Panc1 (cell line): ENCODE results near the gene CRADD. TPM values are rescaled to one million over a fixed set of nuclear protein-coding genes. Genes with fewer than 3 reads are reported as not detected.

Experiments used
- ATAC-seq: fragments of 200-7000 bp; cut with Tn5 transposase; 2 replicates; pipeline ENCODE4 v1.9.1; 2020; ENCODE audit warnings: mild to moderate bottlenecking, moderate library complexity
- BruUV-seq: library from RNA; stranded (reverse); fragments of 400-500 nt; replicated peaks from 2 replicates; lab custom pipeline; 2021; lab: Mats Ljungman, UMichigan
- CTCF ChIA-PET: fragments of 300-600 bp; sonication (Branson Sonifier 250); formaldehyde crosslinking; loops from one replicate; lab custom pipeline; 2022; ENCODE audit warnings: antibody characterized with exemption; lab: Charles Lee
- POLR2A ChIA-PET: fragments of 300-600 bp; sonication (Branson Sonifier 250); formaldehyde crosslinking; loops from one replicate; lab custom pipeline; 2022; ENCODE audit warnings: antibody characterized with exemption; lab: Charles Lee
- DNase-seq: peaks from one replicate; pipeline ENCODE4 v3.0.0-alpha.2; 2010; ENCODE audit warnings: low read depth, low spot score
- H3K27ac ChIP-seq: 2 replicates; pipeline ENCODE4 v1.5.1; 2011; ENCODE audit warnings: mild to moderate bottlenecking, low read length, inconsistent platforms
- H3K27me3 ChIP-seq: fragments of 200-500 bp; sonication (Bioruptor generic); 2 replicates; pipeline ENCODE4 v1.6.0; 2014; ENCODE audit warnings: low read length, inconsistent platforms; ENCODE audit not compliant: control insufficient read depth, insufficient read depth
- H3K36me3 ChIP-seq: fragments of 200-500 bp; sonication (Bioruptor generic); 2 replicates; pipeline ENCODE4 v1.5.1; 2014; ENCODE audit warnings: inconsistent platforms, mild to moderate bottlenecking, low read length, moderate library complexity; ENCODE audit not compliant: control insufficient read depth, insufficient read depth
- H3K4me1 ChIP-seq: 2 replicates; pipeline ENCODE4 v1.5.1; 2011; ENCODE audit warnings: inconsistent platforms, mild to moderate bottlenecking, low read length, moderate library complexity; ENCODE audit not compliant: control insufficient read depth, insufficient read depth
- H3K4me3 ChIP-seq, 2 experiments: 2 replicates each; pipeline ENCODE4 v1.5.1; 2011 to 2012; ENCODE audit warnings: low read depth in 2 of 2, low read length in 2 of 2, mild to moderate bottlenecking in 2 of 2, inconsistent platforms in 1 of 2, moderate library complexity in 1 of 2
- H3K9me3 ChIP-seq: fragments of 200-500 bp; sonication (Bioruptor generic); 2 replicates; pipeline ENCODE4 v1.5.1; 2014; ENCODE audit warnings: low read depth, mild to moderate bottlenecking, inconsistent platforms, low read length, moderate library complexity; ENCODE audit not compliant: control insufficient read depth, insufficient read depth
- POLR2AphosphoS5 ChIP-seq: IDR thresholded peaks from 2 replicates; pipeline ENCODE4 v1.6.1; 2012; ENCODE audit warnings: mild to moderate bottlenecking, low read depth, low read length, moderate library complexity
- SIN3A ChIP-seq: IDR thresholded peaks from 2 replicates; pipeline ENCODE4 v1.6.1; 2012; ENCODE audit warnings: low read depth, mild to moderate bottlenecking, low read length, moderate library complexity, borderline replicate concordance; ENCODE audit not compliant: insufficient read depth
- TCF7L2 ChIP-seq: IDR thresholded peaks from 2 replicates; pipeline ENCODE4 v1.6.1; 2011; ENCODE audit warnings: mild to moderate bottlenecking, low read depth, low read length, inconsistent platforms
- in situ Hi-C: cut with HindIII; loops from 2 replicates; pipeline ENCODE4 v1.10.0; 2016; ENCODE audit warnings: low sequenced_read_pairs, low pct_unique_long_range_greater_than_20kb
- intact Hi-C: fragments of 100-400 bp; cut with micrococcal nuclease; formaldehyde crosslinking; loops from one replicate; pipeline ENCODE4 v1.10.0; 2022; ENCODE audit not compliant: unreplicated experiment
- total RNA-seq: library from RNA; stranded (reverse); gene quantifications from one replicate; pipeline ENCODE4 v1.2.1, GENCODE V29; 2021; ENCODE audit not compliant: unreplicated experiment
- TF ChIP-seq, protein P1 (sequence below): fragments of 450-650 bp; IDR thresholded peaks from 2 replicates; pipeline ENCODE4 v1.5.1; 2017; ENCODE audit warnings: mild to moderate bottlenecking
- TF ChIP-seq, protein P2 (sequence below), 2 experiments: IDR thresholded peaks; 2 replicates each; pipeline ENCODE4 v1.6.1; 2011 to 2012; ENCODE audit warnings: low read depth in 2 of 2, control low read depth in 1 of 2, low read length in 1 of 2, mild to moderate bottlenecking in 1 of 2, moderate library complexity in 1 of 2; ENCODE audit not compliant: insufficient read depth in 1 of 2

CRADD gene
- total RNA-seq, 1 experiment from 2014 or later: 7.0 TPM

DNA sequence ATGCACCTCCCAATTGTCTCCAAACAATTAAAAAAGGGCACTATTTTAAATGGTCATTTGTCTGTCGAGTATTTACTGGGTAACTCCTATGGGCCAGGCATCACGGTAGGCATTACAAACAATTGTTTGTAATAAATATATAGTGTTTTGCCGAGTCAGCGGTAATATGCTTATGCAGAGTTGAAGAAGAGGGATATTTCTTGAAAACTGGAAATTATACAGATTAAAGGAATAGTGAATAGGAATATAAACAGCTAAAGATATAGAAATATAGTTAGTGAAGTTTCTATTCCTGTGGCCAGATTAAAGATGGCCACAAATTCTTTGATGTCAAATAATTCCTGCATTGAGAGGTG is 13.5 kb upstream of the CRADD start:
- POLR2A ChIA-PET: no interaction called here
- CTCF ChIA-PET: no interaction called here
- ATAC-seq: no peak

DNA sequence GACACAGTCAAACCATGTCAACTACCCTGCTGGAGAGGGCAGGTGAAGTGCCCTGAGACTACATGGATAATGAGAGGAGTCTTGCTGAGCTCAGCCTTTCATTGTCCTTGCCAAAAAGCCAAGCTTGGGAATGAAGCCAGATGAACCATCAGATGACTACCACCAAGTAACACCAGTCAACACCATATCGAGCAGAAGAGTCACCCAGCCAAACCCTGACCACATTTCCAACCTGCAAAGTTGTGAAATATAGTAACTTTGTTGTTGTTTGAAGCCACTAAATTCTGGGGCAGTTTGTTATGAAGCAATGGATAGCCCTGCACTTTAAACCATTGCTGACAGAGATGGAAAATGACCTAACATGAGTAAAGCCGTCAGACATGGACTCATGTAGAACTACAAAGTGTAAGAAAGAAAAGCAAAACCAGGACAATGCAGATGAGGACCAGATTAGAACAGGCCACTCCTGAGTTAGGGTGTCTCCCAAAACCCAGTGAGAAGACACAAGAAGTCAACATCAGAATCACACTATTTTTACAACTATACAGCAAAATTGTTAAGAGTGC is 12.5 kb upstream of the CRADD start:
- H3K4me3 ChIP-seq: no peak overlapping the region
- ChIA-PET POLR2A (no interaction called here), CTCF (no interaction called here)
- no peak for TF ChIP-seq POLR2AphosphoS5
- TF ChIP-seq, protein P1, sequence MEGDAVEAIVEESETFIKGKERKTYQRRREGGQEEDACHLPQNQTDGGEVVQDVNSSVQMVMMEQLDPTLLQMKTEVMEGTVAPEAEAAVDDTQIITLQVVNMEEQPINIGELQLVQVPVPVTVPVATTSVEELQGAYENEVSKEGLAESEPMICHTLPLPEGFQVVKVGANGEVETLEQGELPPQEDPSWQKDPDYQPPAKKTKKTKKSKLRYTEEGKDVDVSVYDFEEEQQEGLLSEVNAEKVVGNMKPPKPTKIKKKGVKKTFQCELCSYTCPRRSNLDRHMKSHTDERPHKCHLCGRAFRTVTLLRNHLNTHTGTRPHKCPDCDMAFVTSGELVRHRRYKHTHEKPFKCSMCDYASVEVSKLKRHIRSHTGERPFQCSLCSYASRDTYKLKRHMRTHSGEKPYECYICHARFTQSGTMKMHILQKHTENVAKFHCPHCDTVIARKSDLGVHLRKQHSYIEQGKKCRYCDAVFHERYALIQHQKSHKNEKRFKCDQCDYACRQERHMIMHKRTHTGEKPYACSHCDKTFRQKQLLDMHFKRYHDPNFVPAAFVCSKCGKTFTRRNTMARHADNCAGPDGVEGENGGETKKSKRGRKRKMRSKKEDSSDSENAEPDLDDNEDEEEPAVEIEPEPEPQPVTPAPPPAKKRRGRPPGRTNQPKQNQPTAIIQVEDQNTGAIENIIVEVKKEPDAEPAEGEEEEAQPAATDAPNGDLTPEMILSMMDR: no peak
- TF ChIP-seq SIN3A: no peak
- no peak for TF ChIP-seq TCF7L2
- TF ChIP-seq, protein P2, sequence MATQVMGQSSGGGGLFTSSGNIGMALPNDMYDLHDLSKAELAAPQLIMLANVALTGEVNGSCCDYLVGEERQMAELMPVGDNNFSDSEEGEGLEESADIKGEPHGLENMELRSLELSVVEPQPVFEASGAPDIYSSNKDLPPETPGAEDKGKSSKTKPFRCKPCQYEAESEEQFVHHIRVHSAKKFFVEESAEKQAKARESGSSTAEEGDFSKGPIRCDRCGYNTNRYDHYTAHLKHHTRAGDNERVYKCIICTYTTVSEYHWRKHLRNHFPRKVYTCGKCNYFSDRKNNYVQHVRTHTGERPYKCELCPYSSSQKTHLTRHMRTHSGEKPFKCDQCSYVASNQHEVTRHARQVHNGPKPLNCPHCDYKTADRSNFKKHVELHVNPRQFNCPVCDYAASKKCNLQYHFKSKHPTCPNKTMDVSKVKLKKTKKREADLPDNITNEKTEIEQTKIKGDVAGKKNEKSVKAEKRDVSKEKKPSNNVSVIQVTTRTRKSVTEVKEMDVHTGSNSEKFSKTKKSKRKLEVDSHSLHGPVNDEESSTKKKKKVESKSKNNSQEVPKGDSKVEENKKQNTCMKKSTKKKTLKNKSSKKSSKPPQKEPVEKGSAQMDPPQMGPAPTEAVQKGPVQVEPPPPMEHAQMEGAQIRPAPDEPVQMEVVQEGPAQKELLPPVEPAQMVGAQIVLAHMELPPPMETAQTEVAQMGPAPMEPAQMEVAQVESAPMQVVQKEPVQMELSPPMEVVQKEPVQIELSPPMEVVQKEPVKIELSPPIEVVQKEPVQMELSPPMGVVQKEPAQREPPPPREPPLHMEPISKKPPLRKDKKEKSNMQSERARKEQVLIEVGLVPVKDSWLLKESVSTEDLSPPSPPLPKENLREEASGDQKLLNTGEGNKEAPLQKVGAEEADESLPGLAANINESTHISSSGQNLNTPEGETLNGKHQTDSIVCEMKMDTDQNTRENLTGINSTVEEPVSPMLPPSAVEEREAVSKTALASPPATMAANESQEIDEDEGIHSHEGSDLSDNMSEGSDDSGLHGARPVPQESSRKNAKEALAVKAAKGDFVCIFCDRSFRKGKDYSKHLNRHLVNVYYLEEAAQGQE (IDR thresholded peaks at IDR 0.05; ENCODE audit: insufficient read depth in 1 of 2, low read depth in 2 of 2, low read length in 1 of 2): no peak
- H3K27me3 ChIP-seq: no peaks in the 10 kb centered on the region
- BruUV-seq: no TSS peak
- H3K4me1 ChIP-seq: no peaks in the 10 kb centered on the region
- H3K27ac ChIP-seq: no peak overlapping the region
- H3K9me3 ChIP-seq: no peaks in the 10 kb centered on the region
- intact Hi-C loops: no loop called here
- no peaks in the 10 kb centered on the region for H3K36me3 ChIP-seq
- in situ Hi-C loops: no loop called here
- ATAC-seq (no peak), DNase-seq (no peak)

More for the DNA sequence above, 13.5 kb upstream of the CRADD start:
- H3K27me3 ChIP-seq: no peaks in the 10 kb centered on the region
- in situ Hi-C loops (no loop called here), intact Hi-C loops (no loop called here)
- DNase-seq: no peak
- no peaks in the 10 kb centered on the region for H3K9me3 ChIP-seq
- no TSS peak for BruUV-seq
- no peak overlapping the region for H3K4me3 ChIP-seq
- no peaks in the 10 kb centered on the region for H3K36me3 ChIP-seq
- no peaks in the 10 kb centered on the region for H3K4me1 ChIP-seq
- TF ChIP-seq, protein P1: no peak
- TF ChIP-seq, protein P2 (IDR thresholded peaks at IDR 0.05; ENCODE audit: insufficient read depth in 1 of 2, low read depth in 2 of 2, low read length in 1 of 2): no peak
- TF ChIP-seq SIN3A (no peak), TCF7L2 (no peak), POLR2AphosphoS5 (no peak)
- H3K27ac ChIP-seq: no peak overlapping the region
